ENCODE measurements around the gene KRT81. TPM values are rescaled to one million over a fixed set of nuclear protein-coding genes. Genes with fewer than 3 reads are reported as not detected.
A peak's percentile ranks its signal among the peaks of the same experiment; 100 is the strongest.

The KRT81 gene
- total and polyA plus RNA-seq, 4 donors = 0.02 to 0.61 (median 0.23) TPM

DNA sequence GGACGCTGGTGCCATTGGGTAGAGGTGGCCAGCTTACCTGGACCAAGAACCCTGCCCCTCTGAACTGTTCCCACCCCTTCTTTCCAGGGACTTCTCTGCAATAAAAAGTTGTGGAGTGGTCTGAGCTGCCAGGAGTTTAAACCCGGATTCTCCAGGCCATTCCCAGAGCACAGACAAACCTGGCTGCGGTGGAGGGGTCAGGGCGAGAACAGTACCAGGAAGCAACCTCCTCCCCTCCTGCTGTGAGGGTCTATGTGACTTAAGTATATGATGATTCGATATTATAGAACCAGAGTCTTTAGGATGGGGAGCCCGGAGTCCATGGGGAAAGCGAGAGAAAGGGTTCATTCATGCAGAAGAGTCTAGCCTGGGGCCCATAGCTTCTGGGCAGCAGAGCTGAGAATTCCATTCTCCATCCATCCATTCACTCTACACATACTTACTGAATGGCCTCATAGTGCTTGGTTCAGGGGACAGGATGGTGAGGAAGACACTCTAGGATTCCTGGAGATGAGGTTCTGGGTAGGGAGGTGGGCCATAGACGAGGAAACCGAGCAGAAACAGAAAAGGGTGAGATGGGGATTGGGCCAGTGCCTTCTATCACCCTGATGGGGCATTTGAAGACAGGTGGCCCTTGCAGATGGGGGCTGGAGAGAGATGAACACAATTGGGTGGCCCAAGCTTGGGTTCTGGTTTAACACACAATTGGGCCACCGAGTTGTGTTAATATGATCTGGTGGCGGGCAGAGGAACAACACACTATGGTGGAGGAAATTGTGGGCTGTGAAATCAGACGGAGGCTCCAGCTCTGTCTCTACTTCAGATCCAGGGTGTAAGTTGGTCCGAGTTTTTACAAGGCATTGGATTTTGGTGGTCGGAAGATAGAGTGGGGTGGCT lies 11.7 kb downstream of the KRT81 start:
- H3K9me3 ChIP-seq (ENCODE audit: control insufficient read depth in 4 of 4, insufficient read depth in 3 of 4, low read length in 3 of 4) = no peaks in the 10 kb centered on the region
- H3K27ac ChIP-seq (ENCODE audit: low read depth in 1 of 2, low read length in 1 of 2) = peak overlapping the region in 1 of 2 donors; percentile 78
- WGBS, 2 donors = 80 to 81% methylated on average over 14 of the region's 14 CpGs
- DNase-seq = no peak
- H3K9ac ChIP-seq (ENCODE audit: insufficient read depth in 1 of 2, low read length in 2 of 2) = no peak overlapping the region
- no peak for ATAC-seq (ENCODE audit: insufficient read depth, low FRiP score)
- H3K27me3 ChIP-seq (ENCODE audit: control insufficient read depth in 3 of 3, insufficient read depth in 3 of 3, low read length in 2 of 3) = peaks cover 0 to 9% (median 2%) of the 10 kb centered on the region in 3 donors
- H3K4me3 ChIP-seq = no peak overlapping the region
- no peak for TF ChIP-seq CTCF (IDR thresholded peaks at IDR 0.05; ENCODE audit: control extremely low read depth, extremely low read depth)
- H3K36me3 ChIP-seq (ENCODE audit: control insufficient read depth in 4 of 4, insufficient read depth in 4 of 4, low read length in 4 of 4) = no peaks in the 10 kb centered on the region
- peaks cover 0 to 26% (median 0%) of the 10 kb centered on the region in 5 donors for H3K4me1 ChIP-seq (ENCODE audit: control insufficient read depth in 5 of 5, insufficient read depth in 5 of 5, low read length in 5 of 5)

GRCh38 chr12:52278575-52279421 lies 12.5 kb downstream of the KRT81 start:
- no peak overlapping the region for H3K9ac ChIP-seq (ENCODE audit: insufficient read depth in 1 of 2, low read length in 2 of 2)
- peaks cover 0 to 14% (median 2%) of the 10 kb centered on the region in 3 donors for H3K27me3 ChIP-seq (ENCODE audit: control insufficient read depth in 3 of 3, insufficient read depth in 3 of 3, low read length in 2 of 3)
- H3K9me3 ChIP-seq (ENCODE audit: control insufficient read depth in 4 of 4, insufficient read depth in 3 of 4, low read length in 3 of 4) = no peaks in the 10 kb centered on the region
- H3K27ac ChIP-seq (ENCODE audit: low read depth in 1 of 2, low read length in 1 of 2) = peak overlapping the region in 1 of 2 donors; percentile 78
- peak; percentile 90 for TF ChIP-seq CTCF (IDR thresholded peaks at IDR 0.05; ENCODE audit: control extremely low read depth, extremely low read depth)
- peaks cover 0 to 26% (median 0%) of the 10 kb centered on the region in 5 donors for H3K4me1 ChIP-seq (ENCODE audit: control insufficient read depth in 5 of 5, insufficient read depth in 5 of 5, low read length in 5 of 5)
- no peaks in the 10 kb centered on the region for H3K36me3 ChIP-seq (ENCODE audit: control insufficient read depth in 4 of 4, insufficient read depth in 4 of 4, low read length in 4 of 4)
- ATAC-seq (ENCODE audit: insufficient read depth, low FRiP score) (peak; percentile 80), DNase-seq (peak; percentile 68 to 83 (median 79))
- WGBS, 2 donors = 20 to 22% methylated on average over 32 of the region's 32 CpGs
- H3K4me3 ChIP-seq = no peak overlapping the region

DNA sequence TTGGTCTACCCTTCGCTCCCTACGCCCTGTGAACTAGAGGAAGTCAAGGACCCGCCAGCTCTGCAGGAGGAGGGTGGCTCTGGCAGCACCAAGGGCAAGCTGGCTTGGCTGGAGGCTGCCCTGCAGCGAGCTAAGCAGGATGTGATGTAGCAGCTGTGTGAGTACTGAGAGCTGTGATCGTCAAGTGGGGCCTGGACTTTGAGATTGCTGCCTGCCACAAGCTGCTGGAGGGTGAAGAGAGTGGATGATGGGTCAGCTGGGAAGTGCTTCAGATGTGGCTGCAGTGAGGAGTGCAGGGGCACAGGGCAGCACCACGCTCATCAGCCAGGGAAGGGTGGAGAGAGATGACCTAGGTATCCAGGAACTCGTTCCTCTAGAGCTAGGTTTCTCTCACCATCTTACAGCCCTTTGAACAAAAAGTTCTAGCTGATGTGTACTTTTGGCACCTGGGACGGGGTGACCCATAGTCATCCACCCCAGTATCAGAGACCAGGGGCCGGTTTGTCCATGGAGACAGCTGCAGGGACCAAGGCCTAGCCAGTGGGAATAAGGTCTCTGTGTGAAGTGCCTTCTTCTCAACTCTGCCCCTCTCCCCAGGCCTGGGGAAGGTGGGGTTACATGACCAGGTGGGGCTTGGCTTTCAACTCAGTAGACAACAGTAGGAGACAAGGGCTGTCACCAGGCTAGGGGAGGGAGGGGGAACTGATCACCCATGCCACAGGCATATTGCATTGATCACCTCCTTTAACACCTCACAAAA lies 13.7 kb downstream of the KRT81 start:
- H3K4me1 ChIP-seq (ENCODE audit: control insufficient read depth in 5 of 5, insufficient read depth in 5 of 5, low read length in 5 of 5) = peaks cover 0 to 26% (median 0%) of the 10 kb centered on the region in 5 donors
- no peak for TF ChIP-seq CTCF (IDR thresholded peaks at IDR 0.05; ENCODE audit: control extremely low read depth, extremely low read depth)
- no peak overlapping the region for H3K9ac ChIP-seq (ENCODE audit: insufficient read depth in 1 of 2, low read length in 2 of 2)
- H3K4me3 ChIP-seq = no peak overlapping the region
- H3K9me3 ChIP-seq (ENCODE audit: control insufficient read depth in 4 of 4, insufficient read depth in 3 of 4, low read length in 3 of 4) = no peaks in the 10 kb centered on the region
- H3K27ac ChIP-seq (ENCODE audit: low read depth in 1 of 2, low read length in 1 of 2) = no peak overlapping the region
- no peak for ATAC-seq (ENCODE audit: insufficient read depth, low FRiP score)
- peaks cover 0 to 16% (median 6%) of the 10 kb centered on the region in 3 donors for H3K27me3 ChIP-seq (ENCODE audit: control insufficient read depth in 3 of 3, insufficient read depth in 3 of 3, low read length in 2 of 3)
- DNase-seq = peak in 2 of 3 donors; percentile 41 to 83
- WGBS, 2 donors = 70 to 76% methylated on average over 9 of the region's 9 CpGs
- H3K36me3 ChIP-seq (ENCODE audit: control insufficient read depth in 4 of 4, insufficient read depth in 4 of 4, low read length in 4 of 4) = no peaks in the 10 kb centered on the region
